Measurements from ENCODE around the gene IBA57. TPM values are rescaled to one million over a fixed set of nuclear protein-coding genes. Genes with fewer than 3 reads are reported as not detected.
"Not testable (repeated sequence)": the region's sequence is repeated elsewhere in the genome, so short reads cannot be mapped to it uniquely, and the experiment has no call there.

Gene IBA57
- total RNA-seq, 2 donors from 2014 or later = 11.0 to 16.9 TPM

DNA sequence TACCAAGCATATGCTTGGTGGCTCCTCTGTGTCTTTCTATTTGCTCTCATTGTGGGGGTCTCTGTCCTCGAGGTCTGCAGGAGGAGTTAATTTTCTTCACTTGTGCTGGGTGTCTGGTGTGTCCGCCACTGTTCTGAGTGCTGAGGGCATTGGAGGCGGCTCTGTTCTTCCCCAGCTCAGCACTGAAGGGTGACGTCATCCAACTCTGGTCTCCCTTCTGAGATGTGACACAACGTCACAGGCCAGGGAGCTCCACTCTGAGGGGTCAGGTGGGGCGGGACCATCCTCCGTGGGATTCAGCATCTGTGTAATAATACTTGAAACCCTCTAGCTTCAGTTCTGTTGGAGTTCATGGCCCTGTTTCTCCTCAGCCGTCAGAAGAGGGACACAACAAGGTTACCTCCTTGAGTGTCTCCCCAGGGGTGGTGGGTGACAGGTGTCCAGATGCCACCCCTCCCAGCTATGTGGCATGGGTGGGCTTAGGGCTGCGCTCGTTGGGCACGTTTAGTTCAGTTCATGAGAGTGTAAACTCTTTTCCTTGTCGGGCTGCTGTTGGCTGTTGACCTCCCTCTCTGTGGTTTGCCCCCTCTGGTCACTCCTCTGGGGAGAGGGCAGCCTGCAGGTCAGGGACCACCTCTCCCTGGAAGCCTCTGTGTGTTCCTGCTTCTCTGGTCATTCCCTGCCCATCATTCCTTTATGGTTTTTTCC is 3.1 kb downstream of the IBA57 start:
- no peak overlapping the region for H3K9ac ChIP-seq (ENCODE audit: low read depth in 2 of 2, low read length in 2 of 2)
- no peak overlapping the region for H3K27ac ChIP-seq
- intact Hi-C loops (cut with DNase I) = no loop called here
- no peaks in the 10 kb centered on the region for H3K4me1 ChIP-seq
- H3K4me3 ChIP-seq = no peak overlapping the region
- H3K9me3 ChIP-seq = no peaks in the 10 kb centered on the region
- no peaks in the 10 kb centered on the region for H3K27me3 ChIP-seq
- H3K36me3 ChIP-seq = no peaks in the 10 kb centered on the region
- no peak for DNase-seq
- TF ChIP-seq, protein P1, sequence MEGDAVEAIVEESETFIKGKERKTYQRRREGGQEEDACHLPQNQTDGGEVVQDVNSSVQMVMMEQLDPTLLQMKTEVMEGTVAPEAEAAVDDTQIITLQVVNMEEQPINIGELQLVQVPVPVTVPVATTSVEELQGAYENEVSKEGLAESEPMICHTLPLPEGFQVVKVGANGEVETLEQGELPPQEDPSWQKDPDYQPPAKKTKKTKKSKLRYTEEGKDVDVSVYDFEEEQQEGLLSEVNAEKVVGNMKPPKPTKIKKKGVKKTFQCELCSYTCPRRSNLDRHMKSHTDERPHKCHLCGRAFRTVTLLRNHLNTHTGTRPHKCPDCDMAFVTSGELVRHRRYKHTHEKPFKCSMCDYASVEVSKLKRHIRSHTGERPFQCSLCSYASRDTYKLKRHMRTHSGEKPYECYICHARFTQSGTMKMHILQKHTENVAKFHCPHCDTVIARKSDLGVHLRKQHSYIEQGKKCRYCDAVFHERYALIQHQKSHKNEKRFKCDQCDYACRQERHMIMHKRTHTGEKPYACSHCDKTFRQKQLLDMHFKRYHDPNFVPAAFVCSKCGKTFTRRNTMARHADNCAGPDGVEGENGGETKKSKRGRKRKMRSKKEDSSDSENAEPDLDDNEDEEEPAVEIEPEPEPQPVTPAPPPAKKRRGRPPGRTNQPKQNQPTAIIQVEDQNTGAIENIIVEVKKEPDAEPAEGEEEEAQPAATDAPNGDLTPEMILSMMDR (IDR thresholded peaks at IDR 0.05) = no peak

DNA sequence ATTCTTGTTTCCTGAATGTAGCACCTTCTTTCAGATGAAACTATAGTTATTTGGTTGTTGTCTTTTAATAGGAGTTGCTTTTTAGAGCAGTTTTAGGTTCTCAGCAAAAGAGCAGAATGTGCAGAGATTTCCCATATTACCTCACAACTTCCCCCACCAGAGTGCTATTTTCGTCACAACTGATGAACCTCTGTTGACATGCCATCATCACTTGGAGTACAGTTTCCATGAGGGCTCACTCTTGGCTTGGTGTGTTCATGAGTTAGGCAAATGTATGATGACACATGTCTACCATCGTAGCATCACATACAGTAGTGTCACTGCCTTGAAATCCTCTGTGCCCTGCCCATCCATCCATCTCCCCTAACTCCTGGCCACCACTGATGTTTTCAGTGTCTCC is 3.7 kb downstream of the IBA57 start:
- intact Hi-C loops (cut with DNase I) = no loop called here
- H3K27me3 ChIP-seq = no peaks in the 10 kb centered on the region
- TF ChIP-seq, protein P1 (IDR thresholded peaks at IDR 0.05) = no peak
- DNase-seq = no peak
- H3K4me1 ChIP-seq = no peaks in the 10 kb centered on the region
- no peaks in the 10 kb centered on the region for H3K36me3 ChIP-seq
- no peak overlapping the region for H3K4me3 ChIP-seq
- no peak overlapping the region for H3K27ac ChIP-seq
- H3K9ac ChIP-seq (ENCODE audit: low read depth in 2 of 2, low read length in 2 of 2) = no peak overlapping the region
- H3K9me3 ChIP-seq = no peaks in the 10 kb centered on the region

DNA sequence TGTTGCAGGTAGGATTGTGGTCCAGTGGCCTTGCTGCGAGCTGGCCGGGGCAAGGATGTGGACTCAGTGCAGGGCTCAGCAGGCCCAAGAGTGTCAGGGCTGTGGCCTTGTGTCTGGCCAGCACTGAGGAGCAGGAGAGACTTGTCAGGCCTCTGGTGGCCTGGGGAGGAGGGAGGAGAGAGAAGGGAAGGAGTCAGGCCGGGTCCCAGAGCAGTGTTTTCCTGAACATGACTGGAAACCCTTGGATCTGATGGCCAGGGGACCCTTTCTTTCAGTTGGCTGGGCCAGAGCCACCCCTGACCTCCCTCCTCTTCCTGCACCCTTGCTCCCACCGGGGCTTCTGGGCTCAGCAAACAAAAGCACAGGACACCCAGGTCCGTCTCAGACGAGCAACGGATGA is 5.1 kb downstream of the IBA57 start:
- Histone ChIP-seq H3K27ac (no peak overlapping the region), H3K4me3 (no peak overlapping the region), H3K9ac (ENCODE audit: low read depth in 2 of 2, low read length in 2 of 2) (no peak overlapping the region), H3K4me1 (no peaks in the 10 kb centered on the region), H3K36me3 (no peaks in the 10 kb centered on the region), H3K27me3 (no peaks in the 10 kb centered on the region), H3K9me3 (no peaks in the 10 kb centered on the region)
- intact Hi-C loops (cut with DNase I) = loop anchor here (5.0 kb wide), 1 partner anchor 38 kb away; no protein-coding TSS in a partner anchor
- TF ChIP-seq, protein P1 (IDR thresholded peaks at IDR 0.05) = no peak
- no peak for DNase-seq

DNA sequence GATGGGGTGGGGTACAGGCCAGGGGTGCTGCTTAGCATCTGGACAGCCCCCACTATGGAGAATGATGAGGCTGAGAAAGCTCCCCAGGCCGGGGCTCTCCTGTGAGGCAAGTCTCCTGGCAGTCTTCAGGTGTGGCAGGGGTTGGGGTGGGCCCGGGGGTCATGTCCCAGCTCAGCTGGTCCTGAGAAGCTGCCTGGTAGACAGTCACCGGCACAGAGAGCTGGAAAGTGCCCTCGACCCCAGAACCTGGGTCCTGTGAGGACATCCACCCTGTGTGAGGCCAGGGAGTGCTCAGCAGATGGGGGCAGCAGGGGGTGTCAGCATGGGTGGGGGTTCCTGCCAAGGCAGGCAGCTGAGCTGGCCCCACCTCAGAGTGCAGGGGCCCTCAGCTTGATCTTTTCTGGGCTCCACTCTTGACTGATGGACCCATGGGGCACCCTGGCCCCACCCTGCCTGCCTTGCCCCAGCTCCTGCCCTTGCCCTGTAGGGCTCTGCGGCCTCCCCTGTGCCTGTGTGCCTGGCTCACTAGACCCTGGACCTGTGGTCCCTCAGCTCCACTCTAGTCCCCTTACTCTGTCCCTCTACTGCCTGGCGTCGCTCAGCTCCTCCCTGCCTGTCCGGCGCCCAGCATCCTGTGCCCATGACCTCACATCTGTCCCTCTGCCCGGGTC is 5.8 kb downstream of the IBA57 start:
- no peak for DNase-seq
- Histone ChIP-seq H3K36me3 (no peaks in the 10 kb centered on the region), H3K9me3 (no peaks in the 10 kb centered on the region), H3K4me3 (no peak overlapping the region), H3K9ac (ENCODE audit: low read depth in 2 of 2, low read length in 2 of 2) (no peak overlapping the region), H3K27ac (no peak overlapping the region), H3K4me1 (no peaks in the 10 kb centered on the region), H3K27me3 (no peaks in the 10 kb centered on the region)
- TF ChIP-seq, protein P1 (IDR thresholded peaks at IDR 0.05) = no peak
- intact Hi-C loops (cut with DNase I) = loop anchor here (5.0 kb wide), 1 partner anchor 39 kb away; no protein-coding TSS in a partner anchor

DNA sequence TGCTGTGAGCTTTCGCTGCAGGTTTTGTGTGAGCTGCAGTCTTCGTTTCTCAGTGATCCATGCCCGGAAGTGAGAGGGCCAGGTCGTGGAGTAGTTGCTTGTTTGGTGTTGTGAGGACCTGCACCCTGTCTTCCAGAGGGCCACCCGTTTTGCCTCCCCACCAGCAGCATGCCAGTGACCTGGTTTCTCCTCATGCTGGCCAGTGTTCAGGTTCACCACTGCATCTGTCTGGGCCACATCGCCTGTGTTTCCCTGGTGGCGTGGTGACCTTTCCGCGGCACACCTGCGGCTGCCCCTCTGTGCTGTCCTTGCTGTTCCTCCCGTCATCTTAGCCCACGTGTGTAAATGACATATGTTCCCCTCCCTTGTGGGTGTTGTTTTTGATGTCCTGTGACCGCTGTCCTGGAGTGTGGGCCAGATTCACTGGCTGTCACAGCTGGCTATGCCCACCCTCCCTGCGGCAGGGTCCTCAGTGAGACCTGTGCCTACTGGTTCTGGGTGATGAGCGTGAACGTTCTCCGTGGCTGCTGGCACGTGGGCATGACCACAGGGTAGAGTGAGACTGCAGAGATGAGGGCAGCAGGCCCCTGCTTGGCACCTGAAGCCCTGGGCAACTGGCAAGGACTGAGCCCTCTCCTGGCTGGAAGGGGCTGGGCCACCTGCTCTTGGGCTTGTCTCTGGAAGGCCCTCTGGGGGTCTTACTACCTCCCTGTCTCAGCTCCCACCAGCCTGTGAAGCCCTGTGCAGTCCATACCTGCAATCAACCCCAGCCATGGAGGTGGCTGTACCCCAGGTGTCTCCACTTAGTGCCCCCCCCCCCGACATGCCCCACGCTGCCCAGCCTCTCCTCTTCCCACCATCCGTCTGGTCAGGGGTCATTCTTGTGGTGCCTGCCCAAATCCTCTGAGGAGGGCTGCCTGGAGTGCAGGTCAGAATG is 7.3 kb downstream of the IBA57 start:
- no peak for DNase-seq
- TF ChIP-seq, protein P1 (IDR thresholded peaks at IDR 0.05) = no peak
- Histone ChIP-seq H3K27ac (no peak overlapping the region), H3K4me1 (no peaks in the 10 kb centered on the region), H3K27me3 (no peaks in the 10 kb centered on the region), H3K4me3 (no peak overlapping the region), H3K9me3 (no peaks in the 10 kb centered on the region), H3K9ac (ENCODE audit: low read depth in 2 of 2, low read length in 2 of 2) (no peak overlapping the region), H3K36me3 (no peaks in the 10 kb centered on the region)
- intact Hi-C loops (cut with DNase I) = loop anchor here (5.0 kb wide), 1 partner anchor 41 kb away; no protein-coding TSS in a partner anchor

DNA sequence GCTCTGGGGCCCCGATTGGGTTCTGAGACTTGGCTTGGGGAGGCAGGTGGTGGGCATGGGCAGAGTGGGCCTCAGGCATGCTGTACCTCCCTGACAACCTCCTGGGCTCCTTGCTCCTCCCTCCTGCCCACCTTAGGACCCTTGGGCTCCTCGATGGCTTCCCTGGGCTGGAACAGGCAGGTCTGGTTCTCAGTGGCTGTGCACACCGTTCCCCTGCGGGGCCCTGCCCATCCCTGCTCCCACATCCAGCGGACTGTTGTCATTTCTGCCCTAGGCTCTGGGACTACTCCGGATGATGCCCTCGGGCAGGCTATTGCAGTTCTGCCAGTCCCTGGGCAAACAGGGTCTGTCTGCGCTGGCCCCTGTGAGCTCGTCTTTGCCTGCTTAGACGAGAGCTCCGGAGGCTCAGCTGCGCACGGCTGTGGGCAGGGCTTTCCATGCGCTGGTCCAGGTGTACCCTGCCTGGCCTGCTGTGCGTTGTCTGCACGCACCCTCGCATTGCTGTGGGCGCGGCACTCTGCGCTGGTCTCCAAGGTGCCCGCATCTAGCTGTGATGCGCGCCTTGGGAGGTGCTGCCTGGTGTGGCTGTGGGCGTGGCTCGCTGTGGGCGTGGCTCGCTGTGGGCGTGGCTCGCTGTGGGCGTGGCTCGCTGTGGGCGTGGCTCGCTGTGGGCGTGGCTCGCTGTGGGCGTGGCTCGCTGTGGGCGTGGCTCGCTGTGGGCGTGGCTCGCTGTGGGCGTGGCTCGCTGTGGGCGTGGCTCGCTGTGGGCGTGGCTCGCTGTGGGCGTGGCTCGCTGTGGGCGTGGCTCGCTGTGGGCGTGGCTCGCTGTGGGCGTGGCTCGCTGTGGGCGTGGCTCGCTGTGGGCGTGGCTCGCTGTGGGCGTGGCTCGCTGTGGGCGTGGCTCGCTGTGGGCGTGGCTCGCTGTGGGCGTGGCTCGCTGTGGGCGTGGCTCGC is 8.2 kb downstream of the IBA57 start:
- not testable (repeated sequence) for H3K9ac ChIP-seq (ENCODE audit: low read depth in 2 of 2, low read length in 2 of 2); H3K36me3 ChIP-seq; H3K4me1 ChIP-seq; DNase-seq; H3K9me3 ChIP-seq; H3K4me3 ChIP-seq; H3K27ac ChIP-seq; H3K27me3 ChIP-seq
- intact Hi-C loops (cut with DNase I) = loop anchor here (5.0 kb wide), 1 partner anchor 42 kb away; no protein-coding TSS in a partner anchor
